A549 treated with CpdA at 1 μM for 4 hours (cell line): Measurements from ENCODE around the gene RAB6B. TPM values are rescaled to one million over a fixed set of nuclear protein-coding genes. Genes with fewer than 3 reads are reported as not detected.

Experiments used
- total RNA-seq: library from RNA; stranded (reverse); fragments of 200-300 nt; extraction: Qiagen RNA extraction; gene quantifications from 5 replicates; pipeline ENCODE4 v1.2.3, GENCODE V29; 2022; ENCODE audit warnings: low read depth

The RAB6B gene
- 0.76 to 2.4 TPM (median 2.3 TPM) in 5 replicates for total RNA-seq

DNA sequence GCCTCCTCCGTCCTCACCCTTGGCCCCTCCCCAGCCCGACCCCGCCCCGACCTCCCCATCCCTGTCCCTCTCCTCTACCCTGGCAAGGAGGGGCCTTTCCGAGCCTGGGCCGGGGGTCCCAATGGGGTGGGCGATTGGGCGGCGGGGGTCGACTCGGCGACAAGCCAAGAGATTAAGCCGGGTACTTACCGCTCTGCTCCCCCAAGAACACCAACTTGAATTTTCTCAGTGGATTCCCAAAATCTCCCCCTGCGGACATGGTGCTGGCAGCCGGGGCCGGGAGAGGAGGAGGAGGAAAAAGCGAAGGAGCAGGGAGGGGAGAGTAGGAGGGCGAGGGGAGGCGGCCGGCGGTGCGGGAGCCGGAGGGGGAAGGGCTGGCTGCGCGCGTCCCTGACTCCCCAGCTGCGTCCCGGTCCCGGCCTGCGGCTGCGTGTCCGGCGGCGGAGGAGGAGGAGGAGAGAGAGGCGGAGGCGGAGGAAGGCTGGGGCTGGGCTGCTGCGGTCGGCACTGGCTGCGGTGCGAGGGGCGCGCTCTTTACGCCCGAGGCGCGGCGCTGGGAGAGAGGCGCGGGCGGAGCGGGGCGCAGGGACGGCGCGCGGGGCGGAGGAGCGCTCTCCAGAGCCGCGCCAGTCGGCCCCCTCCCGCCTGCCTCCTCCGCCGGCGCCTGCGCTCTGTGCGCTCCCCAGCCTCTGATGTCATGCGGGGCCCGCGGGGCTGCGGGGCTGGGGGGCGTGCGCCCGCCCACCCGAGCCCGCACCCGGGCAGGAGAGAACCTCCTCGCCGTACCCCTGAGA is at the start of gene RAB6B:
Gene RAB6B, minus strand, starts transcription at position 675 of the 794 bp plus-strand sequence. Its CDS starts 416 bp downstream, at position 259.

DNA sequence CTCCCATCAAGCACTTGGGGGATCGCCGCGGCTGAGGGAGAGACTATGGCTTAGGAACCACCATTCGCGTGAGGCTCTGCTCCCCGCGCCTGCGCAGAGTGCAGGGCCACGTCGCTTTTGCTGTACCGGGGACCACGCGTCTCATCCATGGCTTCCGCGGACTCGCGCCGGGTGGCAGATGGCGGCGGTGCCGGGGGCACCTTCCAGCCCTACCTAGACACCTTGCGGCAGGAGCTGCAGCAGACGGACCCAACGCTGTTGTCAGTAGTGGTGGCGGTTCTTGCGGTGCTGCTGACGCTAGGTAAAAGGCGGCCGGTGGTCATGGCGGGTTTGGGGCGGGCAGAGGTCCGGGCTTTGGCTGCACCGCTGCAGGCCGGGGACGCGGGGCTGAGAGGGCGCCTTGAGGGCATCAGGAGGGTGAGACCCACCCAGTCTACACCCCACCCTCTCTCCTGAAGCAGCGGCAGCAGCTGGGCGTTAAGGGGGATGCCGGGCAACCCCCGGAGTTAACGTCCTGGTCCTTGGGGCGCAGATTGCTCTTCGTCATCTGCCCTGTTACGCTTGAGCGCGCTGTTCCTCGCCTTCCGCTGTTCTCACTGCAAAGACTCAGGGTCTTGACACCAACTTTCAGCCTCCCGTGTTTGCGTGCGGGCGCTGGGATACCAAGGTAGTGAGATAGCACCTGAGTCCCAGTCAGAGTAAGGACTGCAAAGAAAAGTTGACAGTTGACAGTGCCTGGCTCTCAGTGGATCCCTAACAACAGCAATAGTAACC is 89.8 kb downstream of the RAB6B start, which contains the start of gene SRPRB:
Gene SRPRB, plus strand, starts transcription at position 114 of the 774 bp plus-strand sequence. Its CDS starts 34 bp downstream, at position 148.

Other genes starting within 250 kb of the RAB6B start
- 24.8 to 30.9 TPM (median 26.5 TPM) in 5 replicates for gene TOPBP1, start 233.9 kb downstream of the RAB6B start, total RNA-seq
- 0.51 to 4.1 TPM (median 0.87 TPM) in 5 replicates for gene TF, start 149.5 kb downstream of the RAB6B start, total RNA-seq
- gene SRPRB, start 90.1 kb downstream of the RAB6B start, total RNA-seq: 58.0 to 80.3 TPM (median 65.8 TPM) in 5 replicates
- gene SLCO2A1, start 134.0 kb upstream of the RAB6B start, total RNA-seq: 0.02 to 0.07 TPM in 2 of 5 replicates, not detected in the others